ENCODE data around the gene NUMBL.

Gene NUMBL

DNA sequence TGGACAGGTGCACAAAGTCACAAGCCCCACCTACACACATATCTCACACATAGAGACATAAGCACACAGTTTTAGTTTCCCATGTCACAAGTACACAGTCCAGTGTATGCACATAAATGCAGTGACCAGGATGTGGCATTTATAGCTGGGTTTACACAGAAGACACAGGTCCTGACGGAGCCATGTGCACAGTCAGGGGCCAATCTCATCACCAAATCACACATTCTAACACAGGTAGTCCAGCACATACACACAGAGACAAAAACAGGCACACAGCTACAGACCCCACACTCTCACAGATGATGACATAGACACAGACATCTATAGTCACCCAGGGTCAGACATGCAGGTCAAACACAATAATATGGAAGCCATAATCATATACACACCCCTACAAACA is 2.1 kb downstream of the NUMBL start:
- H3K9me3 ChIP-seq (ENCODE audit: insufficient read depth, low read depth, low read length): no peaks in the 10 kb centered on the region
- peaks cover 21% of the 10 kb centered on the region for H3K36me3 ChIP-seq (ENCODE audit: insufficient read depth, low read length)
- 88% methylated on average over 1 of the region's 1 CpG for WGBS
- no peak overlapping the region for H3K9ac ChIP-seq (ENCODE audit: low read depth, low read length)
- no peaks in the 10 kb centered on the region for H3K27me3 ChIP-seq (ENCODE audit: insufficient read depth, low read length)
- no peak overlapping the region for H3K27ac ChIP-seq (ENCODE audit: low read depth, low read length)
- no peak overlapping the region for H3K4me3 ChIP-seq (ENCODE audit: low read length)
- peaks cover 5% of the 10 kb centered on the region; the same call in 1 of the 2 replicates for H3K4me1 ChIP-seq (ENCODE audit: insufficient read depth, low read length)

DNA sequence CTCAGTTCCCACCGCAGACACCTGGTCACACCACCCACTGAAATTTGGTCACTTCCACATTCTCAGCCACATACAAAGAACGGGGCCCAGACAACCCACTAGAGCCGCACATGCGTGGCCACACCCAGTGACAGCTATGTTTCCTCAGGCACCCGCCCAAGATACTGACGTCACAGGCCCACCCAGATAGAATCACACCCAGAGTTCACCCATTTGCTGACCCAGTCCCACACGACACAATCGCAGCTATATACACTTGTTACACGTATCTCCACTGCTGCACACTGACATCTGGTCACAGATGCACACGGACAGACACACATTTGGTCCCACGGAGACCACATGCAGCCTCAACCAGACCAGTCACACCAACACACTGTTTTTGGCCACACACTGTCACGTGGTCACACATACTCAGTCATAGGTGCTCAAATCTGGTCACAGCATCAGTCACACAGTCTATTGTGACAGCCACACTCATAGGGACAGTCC is 2.9 kb downstream of the NUMBL start:
- peaks cover 28% of the 10 kb centered on the region for H3K36me3 ChIP-seq (ENCODE audit: insufficient read depth, low read length)
- H3K9ac ChIP-seq (ENCODE audit: low read depth, low read length): no peak overlapping the region
- H3K4me1 ChIP-seq (ENCODE audit: insufficient read depth, low read length): peaks cover 5% of the 10 kb centered on the region; the same call in 1 of the 2 replicates
- no peak overlapping the region for H3K4me3 ChIP-seq (ENCODE audit: low read length)
- no peaks in the 10 kb centered on the region for H3K27me3 ChIP-seq (ENCODE audit: insufficient read depth, low read length)
- 92% methylated on average over 12 of the region's 12 CpGs for WGBS
- no peaks in the 10 kb centered on the region for H3K9me3 ChIP-seq (ENCODE audit: insufficient read depth, low read depth, low read length)
- H3K27ac ChIP-seq (ENCODE audit: low read depth, low read length): no peak overlapping the region

DNA sequence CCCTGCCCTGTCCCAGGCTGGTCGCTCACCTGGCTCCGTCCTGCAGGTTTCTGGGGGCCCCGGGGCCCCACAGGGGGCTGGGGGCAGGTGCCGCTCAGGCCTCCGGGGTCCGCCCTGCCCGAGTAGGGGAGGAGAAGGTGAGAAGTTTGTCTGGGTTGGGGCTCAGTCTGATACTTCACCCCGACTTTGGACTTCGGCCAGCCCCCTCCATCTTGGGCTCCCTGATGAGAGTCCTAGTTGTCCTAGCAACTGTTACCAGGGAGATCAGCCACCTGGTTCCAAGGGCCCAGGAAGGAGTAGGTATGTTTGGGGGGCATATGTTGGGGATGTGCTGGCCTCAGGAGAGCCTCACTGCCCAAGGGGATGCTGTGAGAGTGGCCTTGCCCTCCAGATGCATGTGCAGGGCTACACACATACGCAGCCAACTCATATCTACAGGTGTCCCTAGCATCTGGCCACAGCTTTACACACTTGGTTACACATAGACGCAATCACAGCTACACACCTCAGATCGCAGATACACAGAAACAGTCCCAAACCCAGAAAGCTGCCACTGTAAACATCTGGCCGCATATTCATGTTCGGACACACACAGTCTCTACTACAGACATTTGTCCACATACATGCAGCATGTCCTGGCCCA is 3.4 kb downstream of the NUMBL start:
- H3K9me3 ChIP-seq (ENCODE audit: insufficient read depth, low read depth, low read length): no peaks in the 10 kb centered on the region
- H3K4me1 ChIP-seq (ENCODE audit: insufficient read depth, low read length): peaks cover 5% of the 10 kb centered on the region; the same call in 1 of the 2 replicates
- H3K27ac ChIP-seq (ENCODE audit: low read depth, low read length): no peak overlapping the region
- no peaks in the 10 kb centered on the region for H3K27me3 ChIP-seq (ENCODE audit: insufficient read depth, low read length)
- 96% methylated on average over 14 of the region's 14 CpGs for WGBS
- no peak overlapping the region for H3K9ac ChIP-seq (ENCODE audit: low read depth, low read length)
- peaks cover 34% of the 10 kb centered on the region for H3K36me3 ChIP-seq (ENCODE audit: insufficient read depth, low read length)
- no peak overlapping the region for H3K4me3 ChIP-seq (ENCODE audit: low read length)

DNA sequence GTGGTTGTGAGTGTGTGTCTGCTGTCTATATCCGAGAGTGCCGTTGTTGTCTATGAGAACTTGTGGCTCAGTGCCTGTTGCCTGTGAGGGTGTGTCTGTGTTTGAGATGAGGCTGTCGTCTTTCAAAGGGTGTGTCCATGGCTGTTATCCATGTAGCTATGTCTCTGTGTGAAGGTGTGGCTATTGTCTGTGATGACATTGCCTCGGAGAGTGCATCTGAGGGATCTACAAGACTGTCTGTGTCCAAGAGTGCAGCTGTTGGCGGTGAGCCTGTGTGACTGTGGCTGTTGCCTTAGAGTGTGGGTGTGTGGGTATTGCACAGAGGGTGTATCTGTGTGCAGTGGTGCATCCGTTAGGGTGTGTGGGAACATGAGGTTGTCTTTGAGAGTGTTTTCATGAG is 4.9 kb downstream of the NUMBL start:
- Histone ChIP-seq H3K9ac (ENCODE audit: low read depth, low read length) (no peak overlapping the region), H3K36me3 (ENCODE audit: insufficient read depth, low read length) (peaks cover 45% of the 10 kb centered on the region), H3K4me1 (ENCODE audit: insufficient read depth, low read length) (no peaks in the 10 kb centered on the region), H3K27ac (ENCODE audit: low read depth, low read length) (no peak overlapping the region), H3K9me3 (ENCODE audit: insufficient read depth, low read depth, low read length) (no peaks in the 10 kb centered on the region), H3K27me3 (ENCODE audit: insufficient read depth, low read length) (no peaks in the 10 kb centered on the region), H3K4me3 (ENCODE audit: low read length) (no peak overlapping the region)
- WGBS: 97% methylated on average over 6 of the region's 6 CpGs

DNA sequence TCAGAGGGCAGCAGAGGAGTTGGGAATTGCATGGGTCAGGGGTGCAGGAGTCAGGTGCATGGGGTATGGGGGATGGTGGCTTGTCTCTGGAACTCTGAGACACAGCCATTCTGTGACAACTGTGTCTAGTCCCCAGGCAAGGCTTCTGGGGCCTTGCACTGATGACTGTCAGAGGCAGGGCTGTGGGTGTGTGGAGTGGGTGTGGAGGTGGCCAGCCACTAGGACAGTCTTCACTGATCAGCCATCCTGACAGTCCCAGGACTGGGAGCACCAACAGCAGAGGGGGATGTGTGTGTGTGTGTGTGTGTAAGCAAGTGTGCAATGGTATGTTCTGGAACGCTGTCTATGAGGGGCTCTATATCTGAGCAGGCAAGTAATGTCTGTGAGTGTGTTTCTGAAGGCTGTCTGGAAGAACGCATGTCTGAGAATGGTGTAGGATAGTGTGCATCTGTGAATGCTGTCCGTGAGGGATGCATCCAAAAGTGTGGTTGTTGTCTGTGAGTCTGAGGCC is 5.4 kb downstream of the NUMBL start:
- no peak overlapping the region for H3K27ac ChIP-seq (ENCODE audit: low read depth, low read length)
- H3K9ac ChIP-seq (ENCODE audit: low read depth, low read length): no peak overlapping the region
- H3K4me1 ChIP-seq (ENCODE audit: insufficient read depth, low read length): no peaks in the 10 kb centered on the region
- WGBS: 92% methylated on average over 3 of the region's 3 CpGs
- no peaks in the 10 kb centered on the region for H3K9me3 ChIP-seq (ENCODE audit: insufficient read depth, low read depth, low read length)
- peaks cover 46% of the 10 kb centered on the region for H3K36me3 ChIP-seq (ENCODE audit: insufficient read depth, low read length)
- H3K27me3 ChIP-seq (ENCODE audit: insufficient read depth, low read length): no peaks in the 10 kb centered on the region
- H3K4me3 ChIP-seq (ENCODE audit: low read length): no peak overlapping the region

DNA sequence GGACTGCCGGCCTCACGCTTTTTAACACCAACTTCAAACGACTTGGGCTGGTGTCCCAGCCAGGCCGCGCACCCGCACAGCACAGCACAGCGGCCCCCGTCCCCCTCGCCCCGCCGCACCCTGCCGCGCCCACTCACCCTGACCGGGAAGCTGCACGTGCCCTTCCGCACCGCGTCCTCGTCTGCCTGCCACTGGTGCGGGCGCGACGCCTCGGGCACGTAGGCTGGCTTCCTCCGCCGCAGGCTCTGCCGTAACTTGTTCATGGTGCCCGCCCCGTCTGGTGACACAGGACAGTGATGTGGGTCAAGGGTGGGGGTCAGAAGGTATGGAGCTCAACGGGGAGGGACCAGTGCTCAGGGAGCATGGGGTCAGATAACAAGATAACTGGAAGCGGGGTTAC is 6.2 kb downstream of the NUMBL start:
- H3K27me3 ChIP-seq (ENCODE audit: insufficient read depth, low read length): no peaks in the 10 kb centered on the region
- H3K4me3 ChIP-seq (ENCODE audit: low read length): no peak overlapping the region
- no peaks in the 10 kb centered on the region for H3K9me3 ChIP-seq (ENCODE audit: insufficient read depth, low read depth, low read length)
- 96% methylated on average over 32 of the region's 32 CpGs for WGBS
- no peak overlapping the region for H3K27ac ChIP-seq (ENCODE audit: low read depth, low read length)
- no peaks in the 10 kb centered on the region for H3K4me1 ChIP-seq (ENCODE audit: insufficient read depth, low read length)
- H3K9ac ChIP-seq (ENCODE audit: low read depth, low read length): no peak overlapping the region
- peaks cover 52% of the 10 kb centered on the region for H3K36me3 ChIP-seq (ENCODE audit: insufficient read depth, low read length)

DNA sequence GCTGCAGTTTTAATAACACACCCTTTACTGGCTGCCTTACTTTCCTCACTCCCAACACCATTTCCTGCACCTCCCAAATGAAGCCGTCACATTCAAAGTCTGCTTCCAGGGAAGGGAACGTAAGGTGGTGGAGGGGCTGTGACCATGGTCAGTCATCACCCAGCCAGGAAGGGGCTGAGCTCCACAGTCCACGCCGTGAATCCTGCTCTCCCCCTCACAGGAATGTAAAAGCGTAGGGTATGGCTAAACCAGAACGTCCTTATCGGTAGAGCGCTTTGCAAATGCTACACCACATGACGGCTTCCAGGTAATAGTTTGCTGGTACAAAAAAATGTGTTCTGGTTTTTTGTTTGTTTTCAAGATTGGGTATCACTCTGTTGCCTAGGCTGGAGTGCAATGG is 7.0 kb downstream of the NUMBL start:
- H3K27me3 ChIP-seq (ENCODE audit: insufficient read depth, low read length): no peaks in the 10 kb centered on the region
- H3K4me3 ChIP-seq (ENCODE audit: low read length): no peak overlapping the region
- no peaks in the 10 kb centered on the region for H3K9me3 ChIP-seq (ENCODE audit: insufficient read depth, low read depth, low read length)
- H3K4me1 ChIP-seq (ENCODE audit: insufficient read depth, low read length): no peaks in the 10 kb centered on the region
- no peak overlapping the region for H3K9ac ChIP-seq (ENCODE audit: low read depth, low read length)
- H3K27ac ChIP-seq (ENCODE audit: low read depth, low read length): no peak overlapping the region
- peaks cover 60% of the 10 kb centered on the region for H3K36me3 ChIP-seq (ENCODE audit: insufficient read depth, low read length)
- WGBS: 95% methylated on average over 9 of the region's 9 CpGs

DNA sequence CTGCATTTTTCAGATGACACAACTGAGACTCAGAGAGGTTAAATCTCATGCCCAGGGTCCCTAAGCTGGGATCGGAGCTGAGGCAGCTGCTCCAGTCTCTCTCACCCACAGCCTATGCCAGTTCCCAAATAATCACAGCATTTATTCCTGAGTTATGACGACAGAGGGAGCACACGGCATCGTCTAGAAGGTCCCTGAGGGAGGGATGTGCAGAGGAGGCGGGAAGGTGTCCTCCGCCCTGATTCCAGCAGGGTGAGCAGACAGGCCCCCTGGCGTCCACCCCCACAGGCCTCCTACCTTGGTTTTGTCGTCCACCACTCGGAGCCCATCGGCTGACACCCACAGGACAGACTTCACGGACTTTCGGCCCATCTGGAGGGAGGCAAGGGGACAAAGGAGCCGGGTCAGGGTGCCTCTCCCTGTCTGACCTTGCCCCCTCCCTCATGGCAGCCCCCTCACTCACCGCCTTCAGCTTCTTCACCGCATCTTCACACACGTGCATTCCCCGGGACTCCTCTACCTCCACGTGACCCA is 8.0 kb downstream of the NUMBL start:
- H3K36me3 ChIP-seq (ENCODE audit: insufficient read depth, low read length): peaks cover 70% of the 10 kb centered on the region
- WGBS: 90% methylated on average over 13 of the region's 18 CpGs
- H3K4me3 ChIP-seq (ENCODE audit: low read length): no peak overlapping the region
- no peak overlapping the region for H3K27ac ChIP-seq (ENCODE audit: low read depth, low read length)
- no peaks in the 10 kb centered on the region for H3K9me3 ChIP-seq (ENCODE audit: insufficient read depth, low read depth, low read length)
- no peaks in the 10 kb centered on the region for H3K27me3 ChIP-seq (ENCODE audit: insufficient read depth, low read length)
- no peaks in the 10 kb centered on the region for H3K4me1 ChIP-seq (ENCODE audit: insufficient read depth, low read length)
- no peak overlapping the region for H3K9ac ChIP-seq (ENCODE audit: low read depth, low read length)

DNA sequence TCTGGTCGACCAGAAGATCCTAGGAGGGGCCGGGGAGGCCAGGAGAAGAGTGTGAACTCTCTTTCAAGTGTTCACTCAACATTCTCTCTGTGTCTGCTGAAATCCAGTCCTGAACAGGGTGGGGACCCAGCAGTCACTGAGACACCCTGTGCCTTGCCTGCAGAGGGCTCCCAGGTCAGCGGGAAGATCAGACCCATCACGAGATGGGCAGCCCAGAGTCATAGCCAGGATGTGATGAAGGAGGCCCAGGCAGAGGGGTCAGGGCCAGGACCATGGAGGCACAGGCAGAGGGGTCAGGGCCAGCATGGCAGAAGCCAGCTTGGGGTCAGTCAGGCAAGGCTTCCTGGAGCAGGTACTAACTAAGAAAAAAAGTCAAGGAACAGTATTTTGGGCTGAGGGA is 9.4 kb downstream of the NUMBL start:
- 88% methylated on average over 4 of the region's 4 CpGs for WGBS
- Histone ChIP-seq H3K36me3 (ENCODE audit: insufficient read depth, low read length) (peaks cover 79% of the 10 kb centered on the region), H3K27ac (ENCODE audit: low read depth, low read length) (no peak overlapping the region)

DNA sequence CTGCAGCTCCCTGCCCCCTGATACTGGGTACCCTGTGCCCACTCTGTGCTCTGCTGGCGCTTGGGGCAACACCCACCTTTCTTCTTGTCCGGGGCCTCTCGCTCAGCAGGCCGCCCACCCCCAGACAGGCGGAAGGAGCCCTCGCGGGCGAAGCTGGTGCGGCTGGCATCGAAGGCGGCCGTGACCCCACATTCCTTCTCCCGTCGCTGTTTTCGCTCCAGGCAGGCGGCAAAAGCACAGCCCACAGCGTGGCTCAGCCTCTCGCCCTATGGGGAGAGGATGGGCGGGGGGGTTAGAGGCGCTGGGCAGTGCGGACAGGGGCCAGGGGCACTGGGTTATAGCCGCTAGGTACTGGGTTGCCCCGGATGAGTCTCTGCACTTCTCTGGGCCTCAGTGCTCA is 13.3 kb downstream of the NUMBL start:
- WGBS: 95% methylated on average over 23 of the region's 23 CpGs
- Histone ChIP-seq H3K27me3 (ENCODE audit: insufficient read depth, low read length) (no peaks in the 10 kb centered on the region), H3K36me3 (ENCODE audit: insufficient read depth, low read length) (peaks cover 84% of the 10 kb centered on the region), H3K4me1 (ENCODE audit: insufficient read depth, low read length) (no peaks in the 10 kb centered on the region), H3K9ac (ENCODE audit: low read depth, low read length) (no peak overlapping the region), H3K9me3 (ENCODE audit: insufficient read depth, low read depth, low read length) (no peaks in the 10 kb centered on the region), H3K4me3 (ENCODE audit: low read length) (no peak overlapping the region), H3K27ac (ENCODE audit: low read depth, low read length) (no peak overlapping the region)

More for the DNA sequence above, 9.4 kb downstream of the NUMBL start:
- H3K4me1 ChIP-seq (ENCODE audit: insufficient read depth, low read length): no peaks in the 10 kb centered on the region
- H3K9ac ChIP-seq (ENCODE audit: low read depth, low read length): no peak overlapping the region
- no peaks in the 10 kb centered on the region for H3K27me3 ChIP-seq (ENCODE audit: insufficient read depth, low read length)
- no peak overlapping the region for H3K4me3 ChIP-seq (ENCODE audit: low read length)
- no peaks in the 10 kb centered on the region for H3K9me3 ChIP-seq (ENCODE audit: insufficient read depth, low read depth, low read length)

DNA sequence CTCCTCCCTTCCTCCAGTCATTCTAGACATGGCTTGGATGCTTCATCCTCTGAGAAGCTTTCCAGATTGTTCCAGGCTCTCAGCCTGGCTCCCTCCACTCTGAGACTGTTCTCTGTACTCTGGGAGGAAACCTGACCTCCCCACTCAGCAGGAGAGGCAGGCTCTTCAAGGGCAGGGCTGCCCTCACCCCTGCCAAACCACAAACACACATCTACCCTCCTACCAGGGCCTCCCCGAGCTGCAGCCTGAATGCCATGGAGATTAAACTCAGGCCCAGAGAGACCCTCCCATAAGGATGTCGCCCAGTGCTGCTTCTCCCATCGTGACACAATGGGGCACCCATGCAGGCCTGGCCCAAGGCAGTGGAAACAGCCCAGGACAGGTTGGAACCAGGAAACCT is 16.2 kb downstream of the NUMBL start:
- WGBS: 86% methylated on average over 3 of the region's 3 CpGs
- Histone ChIP-seq H3K4me1 (ENCODE audit: insufficient read depth, low read length) (no peaks in the 10 kb centered on the region), H3K4me3 (ENCODE audit: low read length) (no peak overlapping the region), H3K36me3 (ENCODE audit: insufficient read depth, low read length) (peaks cover 91% of the 10 kb centered on the region), H3K27ac (ENCODE audit: low read depth, low read length) (no peak overlapping the region), H3K27me3 (ENCODE audit: insufficient read depth, low read length) (no peaks in the 10 kb centered on the region), H3K9me3 (ENCODE audit: insufficient read depth, low read depth, low read length) (no peaks in the 10 kb centered on the region), H3K9ac (ENCODE audit: low read depth, low read length) (no peak overlapping the region)
